ENCODE results near the gene THRA.

Gene THRA

DNA sequence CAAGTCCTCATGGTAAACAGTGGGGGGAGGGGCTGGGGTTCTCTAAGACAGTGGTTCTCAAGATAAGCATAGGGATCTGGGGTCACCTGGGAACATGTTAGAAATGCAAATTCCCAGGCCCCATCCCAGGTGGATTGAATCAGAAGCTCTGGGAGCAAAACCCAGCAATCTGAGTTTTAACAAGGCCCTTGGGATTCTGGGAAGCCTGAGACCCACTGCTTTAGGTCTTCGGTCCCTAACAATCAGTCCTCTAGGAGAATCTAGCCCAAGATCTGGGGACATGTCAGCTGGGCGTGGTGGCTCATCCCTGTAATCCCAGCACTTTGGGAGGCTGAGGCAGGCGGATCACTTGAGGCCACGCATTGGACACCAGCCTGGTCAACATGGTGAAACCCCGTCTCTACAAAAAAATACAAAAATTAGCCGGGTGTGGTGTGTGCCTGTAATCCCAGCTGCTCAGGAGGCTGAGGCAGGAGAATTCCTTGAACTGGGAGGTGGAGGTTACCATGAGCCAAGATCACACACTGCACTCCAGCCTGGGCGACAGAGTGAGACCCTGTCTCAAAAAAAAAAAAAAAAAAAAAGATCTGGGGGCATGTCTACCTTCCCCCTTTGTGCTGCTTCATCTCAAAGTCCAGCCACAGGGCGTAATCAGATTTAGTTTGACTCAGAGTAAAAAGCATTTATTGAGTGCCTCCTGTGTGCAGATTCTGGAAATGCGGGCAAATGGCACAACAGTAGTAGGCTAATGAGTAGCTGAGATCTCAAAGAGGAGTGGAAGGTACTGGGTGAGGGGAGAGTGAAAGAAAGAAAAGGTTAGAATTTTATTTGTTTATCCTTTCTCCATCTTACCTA is 46.4 kb downstream of the THRA start:
- TF ChIP-seq OSR1 (CRISPR knock-in tag; IDR thresholded peaks at IDR 0.05): no peak
- TF ChIP-seq ZC3H10 (CRISPR knock-in tag; IDR thresholded peaks at IDR 0.05): no peak
- TF ChIP-seq, protein P1, sequence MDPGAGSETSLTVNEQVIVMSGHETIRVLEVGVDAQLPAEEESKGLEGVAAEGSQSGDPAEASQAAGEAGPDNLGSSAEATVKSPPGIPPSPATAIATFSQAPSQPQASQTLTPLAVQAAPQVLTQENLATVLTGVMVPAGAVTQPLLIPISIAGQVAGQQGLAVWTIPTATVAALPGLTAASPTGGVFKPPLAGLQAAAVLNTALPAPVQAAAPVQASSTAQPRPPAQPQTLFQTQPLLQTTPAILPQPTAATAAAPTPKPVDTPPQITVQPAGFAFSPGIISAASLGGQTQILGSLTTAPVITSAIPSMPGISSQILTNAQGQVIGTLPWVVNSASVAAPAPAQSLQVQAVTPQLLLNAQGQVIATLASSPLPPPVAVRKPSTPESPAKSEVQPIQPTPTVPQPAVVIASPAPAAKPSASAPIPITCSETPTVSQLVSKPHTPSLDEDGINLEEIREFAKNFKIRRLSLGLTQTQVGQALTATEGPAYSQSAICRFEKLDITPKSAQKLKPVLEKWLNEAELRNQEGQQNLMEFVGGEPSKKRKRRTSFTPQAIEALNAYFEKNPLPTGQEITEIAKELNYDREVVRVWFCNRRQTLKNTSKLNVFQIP (CRISPR knock-in tag; IDR thresholded peaks at IDR 0.05; ENCODE audit: borderline replicate concordance, low read depth): no peak
- ATAC-seq: no peak

DNA sequence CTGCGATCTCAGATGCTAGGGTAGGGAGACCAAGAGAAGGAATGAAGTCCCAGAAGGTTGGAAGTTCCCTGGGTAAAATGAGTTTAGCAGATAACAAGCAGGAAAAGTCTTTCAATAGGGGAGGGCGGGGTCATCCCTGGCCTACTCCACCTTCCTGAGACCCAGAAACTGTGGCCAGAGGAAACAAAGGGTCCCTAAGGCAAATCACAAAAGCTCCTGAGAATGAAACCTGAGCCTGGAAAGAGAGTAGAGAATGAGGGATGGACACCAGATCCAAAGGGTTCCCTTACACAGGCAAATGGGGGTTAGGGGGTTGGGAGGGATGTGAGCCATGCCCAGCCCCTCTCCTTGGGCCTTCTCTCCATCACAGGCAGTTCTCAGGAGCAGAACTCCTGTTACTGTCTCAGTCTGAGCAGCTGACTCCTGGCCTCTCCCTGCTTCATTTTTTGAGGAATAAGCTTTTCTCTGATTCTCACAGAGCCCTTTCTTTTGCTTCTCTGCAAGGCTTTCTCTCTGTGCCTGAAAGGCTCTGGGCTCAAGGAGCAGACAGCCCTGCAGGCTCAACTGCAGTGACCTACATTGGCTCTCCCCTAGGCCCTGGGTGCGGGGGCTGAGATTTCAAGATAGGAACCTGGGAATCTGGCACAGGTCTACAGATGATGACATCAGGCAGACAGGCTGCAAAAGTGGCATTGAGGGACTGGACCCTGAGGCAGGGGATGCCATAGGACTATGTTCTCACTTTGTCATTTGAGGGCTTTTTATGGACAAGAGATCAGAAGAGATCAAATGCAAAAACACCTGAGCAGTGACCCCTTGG is 47.5 kb downstream of the THRA start:
- no peak for ATAC-seq
- TF ChIP-seq TOX (CRISPR knock-in tag; IDR thresholded peaks at IDR 0.05; ENCODE audit: borderline replicate concordance): no peak
- TF ChIP-seq ARNTL (CRISPR knock-in tag; IDR thresholded peaks at IDR 0.05; ENCODE audit: borderline replicate concordance, low read depth): no peak
- no peak for TF ChIP-seq OSR1 (CRISPR knock-in tag; IDR thresholded peaks at IDR 0.05)
- TF ChIP-seq, protein P2, sequence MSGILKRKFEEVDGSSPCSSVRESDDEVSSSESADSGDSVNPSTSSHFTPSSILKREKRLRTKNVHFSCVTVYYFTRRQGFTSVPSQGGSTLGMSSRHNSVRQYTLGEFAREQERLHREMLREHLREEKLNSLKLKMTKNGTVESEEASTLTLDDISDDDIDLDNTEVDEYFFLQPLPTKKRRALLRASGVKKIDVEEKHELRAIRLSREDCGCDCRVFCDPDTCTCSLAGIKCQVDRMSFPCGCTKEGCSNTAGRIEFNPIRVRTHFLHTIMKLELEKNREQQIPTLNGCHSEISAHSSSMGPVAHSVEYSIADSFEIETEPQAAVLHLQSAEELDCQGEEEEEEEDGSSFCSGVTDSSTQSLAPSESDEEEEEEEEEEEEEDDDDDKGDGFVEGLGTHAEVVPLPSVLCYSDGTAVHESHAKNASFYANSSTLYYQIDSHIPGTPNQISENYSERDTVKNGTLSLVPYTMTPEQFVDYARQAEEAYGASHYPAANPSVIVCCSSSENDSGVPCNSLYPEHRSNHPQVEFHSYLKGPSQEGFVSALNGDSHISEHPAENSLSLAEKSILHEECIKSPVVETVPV (CRISPR knock-in tag; IDR thresholded peaks at IDR 0.05): no peak
- TF ChIP-seq, protein P3, sequence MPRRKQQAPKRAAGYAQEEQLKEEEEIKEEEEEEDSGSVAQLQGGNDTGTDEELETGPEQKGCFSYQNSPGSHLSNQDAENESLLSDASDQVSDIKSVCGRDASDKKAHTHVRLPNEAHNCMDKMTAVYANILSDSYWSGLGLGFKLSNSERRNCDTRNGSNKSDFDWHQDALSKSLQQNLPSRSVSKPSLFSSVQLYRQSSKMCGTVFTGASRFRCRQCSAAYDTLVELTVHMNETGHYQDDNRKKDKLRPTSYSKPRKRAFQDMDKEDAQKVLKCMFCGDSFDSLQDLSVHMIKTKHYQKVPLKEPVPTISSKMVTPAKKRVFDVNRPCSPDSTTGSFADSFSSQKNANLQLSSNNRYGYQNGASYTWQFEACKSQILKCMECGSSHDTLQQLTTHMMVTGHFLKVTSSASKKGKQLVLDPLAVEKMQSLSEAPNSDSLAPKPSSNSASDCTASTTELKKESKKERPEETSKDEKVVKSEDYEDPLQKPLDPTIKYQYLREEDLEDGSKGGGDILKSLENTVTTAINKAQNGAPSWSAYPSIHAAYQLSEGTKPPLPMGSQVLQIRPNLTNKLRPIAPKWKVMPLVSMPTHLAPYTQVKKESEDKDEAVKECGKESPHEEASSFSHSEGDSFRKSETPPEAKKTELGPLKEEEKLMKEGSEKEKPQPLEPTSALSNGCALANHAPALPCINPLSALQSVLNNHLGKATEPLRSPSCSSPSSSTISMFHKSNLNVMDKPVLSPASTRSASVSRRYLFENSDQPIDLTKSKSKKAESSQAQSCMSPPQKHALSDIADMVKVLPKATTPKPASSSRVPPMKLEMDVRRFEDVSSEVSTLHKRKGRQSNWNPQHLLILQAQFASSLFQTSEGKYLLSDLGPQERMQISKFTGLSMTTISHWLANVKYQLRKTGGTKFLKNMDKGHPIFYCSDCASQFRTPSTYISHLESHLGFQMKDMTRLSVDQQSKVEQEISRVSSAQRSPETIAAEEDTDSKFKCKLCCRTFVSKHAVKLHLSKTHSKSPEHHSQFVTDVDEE (CRISPR knock-in tag; IDR thresholded peaks at IDR 0.05): no peak
- TF ChIP-seq SNAI2 (CRISPR knock-in tag; IDR thresholded peaks at IDR 0.05): no peak
- TF ChIP-seq BACH2 (CRISPR knock-in tag; IDR thresholded peaks at IDR 0.05; ENCODE audit: borderline replicate concordance): no peak
- TF ChIP-seq, protein P1 (CRISPR knock-in tag; IDR thresholded peaks at IDR 0.05; ENCODE audit: borderline replicate concordance, low read depth): no peak
- TF ChIP-seq ZNF70 (CRISPR knock-in tag; IDR thresholded peaks at IDR 0.05): no peak
- no peak for TF ChIP-seq RARB (CRISPR knock-in tag; IDR thresholded peaks at IDR 0.05)
- no peak for TF ChIP-seq CSDC2 (CRISPR knock-in tag; IDR thresholded peaks at IDR 0.05)
- no peak for TF ChIP-seq GLIS3 (CRISPR knock-in tag; IDR thresholded peaks at IDR 0.05)
- no peak for TF ChIP-seq ZNF565 (CRISPR knock-in tag; conservative IDR thresholded peaks at IDR 0.05; ENCODE audit: low read depth)

DNA sequence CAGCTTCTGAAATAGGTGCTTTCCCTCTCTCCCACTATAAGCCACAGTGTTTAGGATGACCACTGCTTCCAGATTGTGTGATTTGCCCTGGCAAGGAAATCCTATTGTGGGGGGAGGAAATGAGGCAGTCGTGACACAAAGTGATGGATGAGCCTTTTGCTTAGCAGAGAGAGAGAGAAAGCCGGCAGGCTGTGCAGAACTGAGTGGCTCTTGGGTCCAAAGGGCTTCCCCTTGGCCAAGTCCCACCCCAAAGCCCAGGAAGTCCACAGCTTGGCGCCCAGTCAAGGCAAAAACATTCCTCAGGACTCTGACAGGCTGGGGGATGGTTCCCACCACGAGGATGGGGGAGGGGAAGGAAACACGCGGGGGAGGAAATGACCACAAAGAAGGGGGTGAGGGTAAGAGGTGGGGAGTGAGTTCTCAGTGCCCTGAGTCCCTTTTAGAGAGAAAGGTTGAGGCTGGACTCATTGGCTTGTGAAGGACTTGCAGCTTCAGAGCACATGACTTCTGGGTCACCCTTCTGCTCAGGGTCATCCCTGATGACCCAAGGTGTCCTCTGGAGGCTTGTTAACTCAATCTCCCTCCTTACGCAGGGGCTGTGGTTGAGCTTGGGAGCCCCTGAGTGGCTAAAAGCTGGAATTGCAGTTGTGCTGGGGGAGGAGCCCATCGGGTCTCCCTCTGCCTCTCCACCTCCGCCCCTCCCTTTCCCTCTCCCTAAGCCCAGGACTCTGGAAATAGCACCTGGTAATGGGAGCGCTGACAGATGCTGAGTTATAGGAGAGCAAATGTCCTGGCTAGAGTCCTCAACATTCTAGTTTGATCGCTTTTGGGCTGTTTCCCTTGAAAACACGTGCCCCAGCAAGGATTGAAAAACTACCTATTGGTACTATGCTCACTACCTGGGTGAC is 48.7 kb downstream of the THRA start:
- TF ChIP-seq ISL1 (CRISPR knock-in tag; IDR thresholded peaks at IDR 0.05) (no peak; the same call in 1 of the 2 replicates), ZNF8 (CRISPR knock-in tag; IDR thresholded peaks at IDR 0.05) (no peak), ARNTL (CRISPR knock-in tag; IDR thresholded peaks at IDR 0.05; ENCODE audit: borderline replicate concordance, low read depth) (no peak), ZFP30 (CRISPR knock-in tag; IDR thresholded peaks at IDR 0.05) (no peak), ESRRG (CRISPR knock-in tag; IDR thresholded peaks at IDR 0.05) (no peak), ZNF565 (CRISPR knock-in tag; conservative IDR thresholded peaks at IDR 0.05; ENCODE audit: low read depth) (no peak), ZNF70 (CRISPR knock-in tag; IDR thresholded peaks at IDR 0.05) (no peak), ZC3H10 (CRISPR knock-in tag; IDR thresholded peaks at IDR 0.05) (no peak), GLIS3 (CRISPR knock-in tag; IDR thresholded peaks at IDR 0.05) (no peak)
- TF ChIP-seq, protein P3 (CRISPR knock-in tag; IDR thresholded peaks at IDR 0.05): no peak
- TF ChIP-seq, protein P4, sequence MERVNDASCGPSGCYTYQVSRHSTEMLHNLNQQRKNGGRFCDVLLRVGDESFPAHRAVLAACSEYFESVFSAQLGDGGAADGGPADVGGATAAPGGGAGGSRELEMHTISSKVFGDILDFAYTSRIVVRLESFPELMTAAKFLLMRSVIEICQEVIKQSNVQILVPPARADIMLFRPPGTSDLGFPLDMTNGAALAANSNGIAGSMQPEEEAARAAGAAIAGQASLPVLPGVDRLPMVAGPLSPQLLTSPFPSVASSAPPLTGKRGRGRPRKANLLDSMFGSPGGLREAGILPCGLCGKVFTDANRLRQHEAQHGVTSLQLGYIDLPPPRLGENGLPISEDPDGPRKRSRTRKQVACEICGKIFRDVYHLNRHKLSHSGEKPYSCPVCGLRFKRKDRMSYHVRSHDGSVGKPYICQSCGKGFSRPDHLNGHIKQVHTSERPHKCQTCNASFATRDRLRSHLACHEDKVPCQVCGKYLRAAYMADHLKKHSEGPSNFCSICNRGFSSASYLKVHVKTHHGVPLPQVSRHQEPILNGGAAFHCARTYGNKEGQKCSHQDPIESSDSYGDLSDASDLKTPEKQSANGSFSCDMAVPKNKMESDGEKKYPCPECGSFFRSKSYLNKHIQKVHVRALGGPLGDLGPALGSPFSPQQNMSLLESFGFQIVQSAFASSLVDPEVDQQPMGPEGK (CRISPR knock-in tag; IDR thresholded peaks at IDR 0.05; ENCODE audit: borderline replicate concordance): no peak; the same call in 1 of the 2 replicates
- peak; percentile 80 for ATAC-seq
